GM12878 (cell line): ENCODE measurements around the gene AP1B1. TPM values are rescaled to one million over a fixed set of nuclear protein-coding genes. Genes with fewer than 3 reads are reported as not detected.

ENCODE experiments used
- ATAC-seq: fragments of 200-7000 bp; cut with Tn5 transposase; 3 replicates; pipeline ENCODE4 v1.9.1; 2020; ENCODE audit warnings: mild to moderate bottlenecking, moderate library complexity
- BruUV-seq: library from RNA; stranded (reverse); fragments of 400-500 nt; replicated peaks from 2 replicates; lab custom pipeline; 2021; lab: Mats Ljungman, UMichigan
- CTCF ChIA-PET: fragments of 300-600 bp; sonication (Branson Sonifier 250); formaldehyde crosslinking; extraction: SDS; loops from one replicate; lab custom pipeline; 2021; ENCODE audit warnings: inconsistent platforms; lab: Yijun Ruan, JAX
- POLR2A ChIA-PET: fragments of 350-600 bp; formaldehyde crosslinking; extraction: SDS; loops from one replicate; lab custom pipeline; 2021; ENCODE audit warnings: inconsistent platforms; lab: Charles Lee
- RAD21 ChIA-PET: fragments of 300-600 bp; sonication (Branson Sonifier 250); formaldehyde crosslinking; loops from one replicate; lab custom pipeline; 2023; ENCODE audit warnings: antibody characterized with exemption; ENCODE audit not compliant: unreplicated experiment; lab: Charles Lee
- SMC1A ChIA-PET: fragments of 300-600 bp; sonication (Branson Sonifier 250); formaldehyde crosslinking; loops from one replicate; lab custom pipeline; 2023; ENCODE audit not compliant: unreplicated experiment, uncharacterized antibody; lab: Charles Lee
- DNase-seq: peaks from one replicate; pipeline ENCODE4 v3.0.0-alpha.2; 2011; ENCODE audit warnings: low read depth, low spot score
- FAIRE-seq: peaks from 3 replicates; lab custom pipeline; 2011; peaks lifted over from hg19 to GRCh38; lab: Jason Lieb, UNC
- H2AFZ ChIP-seq: 2 replicates; pipeline ENCODE4 v1.6.0; 2011; ENCODE audit warnings: low read depth, low read length, control low read depth; ENCODE audit not compliant: control insufficient read depth
- H3K27ac ChIP-seq: 2 replicates; pipeline ENCODE4 v1.5.1; 2011; ENCODE audit warnings: control low read depth; ENCODE audit not compliant: control insufficient read depth, insufficient read depth
- H3K27me3 ChIP-seq, 2 experiments: replicated peaks in 1 of 2; 2 replicates each; pipeline versions ENCODE4 v1.6.0 to v1.6.1; 2011; ENCODE audit warnings: low read length in 1 of 2; ENCODE audit not compliant: control insufficient read depth in 2 of 2, insufficient read depth in 2 of 2
- H3K36me3 ChIP-seq, 2 experiments: 2 replicates each; pipeline ENCODE4 v1.5.1; 2011; ENCODE audit warnings: low read length in 1 of 2; ENCODE audit not compliant: control insufficient read depth in 2 of 2, insufficient read depth in 2 of 2
- H3K4me1 ChIP-seq: 2 replicates; pipeline ENCODE4 v1.6.1; 2011; ENCODE audit warnings: mild to moderate bottlenecking, low read length, moderate library complexity, mixed read lengths; ENCODE audit not compliant: control insufficient read depth, insufficient read depth
- H3K4me2 ChIP-seq: 2 replicates; pipeline ENCODE4 v1.6.0; 2011; ENCODE audit warnings: control low read depth; ENCODE audit not compliant: control insufficient read depth, insufficient read depth
- H3K4me3 ChIP-seq: fragments of 200-600 bp; sonication (generic); 2 replicates; pipeline ENCODE4 v1.5.1; 2016
- H3K79me2 ChIP-seq: 2 replicates; pipeline ENCODE4 v1.6.0; 2011; ENCODE audit warnings: low read length; ENCODE audit not compliant: control insufficient read depth, insufficient read depth
- H3K9ac ChIP-seq: 2 replicates; pipeline ENCODE4 v1.8.0; 2011; ENCODE audit warnings: low read length, control low read depth, mixed read lengths; ENCODE audit not compliant: control insufficient read depth, insufficient read depth
- H3K9me3 ChIP-seq: replicated peaks from 3 replicates; pipeline ENCODE4 v1.5.1; 2011; ENCODE audit warnings: mild to moderate bottlenecking, low read length; ENCODE audit not compliant: control insufficient read depth, insufficient read depth
- H4K20me1 ChIP-seq: 2 replicates; pipeline ENCODE4 v1.6.0; 2011; ENCODE audit not compliant: control insufficient read depth, insufficient read depth
- ATF7 ChIP-seq: fragments of 450-650 bp; IDR thresholded peaks from 2 replicates; pipeline ENCODE4 v1.6.1; 2016; ENCODE audit warnings: low read depth, mild to moderate bottlenecking
- CBX3 ChIP-seq: fragments of 200-600 bp; sonication (generic); IDR thresholded peaks from 2 replicates; pipeline ENCODE4 v1.6.1; 2016; ENCODE audit warnings: low read depth, borderline replicate concordance
- CHD2 ChIP-seq: IDR thresholded peaks from 2 replicates; pipeline ENCODE4 v1.6.1; 2011; ENCODE audit warnings: low read depth, low read length, improper control_type of control experiment, borderline replicate concordance
- ETV6 ChIP-seq, 2 experiments: fragments of 450-650 bp in 1 of 2; IDR thresholded peaks in 1 of 2; conservative IDR thresholded peaks in 1 of 2; 2 replicates each; pipeline ENCODE4 v1.6.1; 2014; ENCODE audit warnings: antibody characterized with exemption in 1 of 2, borderline replicate concordance in 1 of 2, low read depth in 1 of 2, mild to moderate bottlenecking in 1 of 2, moderate library complexity in 1 of 2
- GABPA ChIP-seq: IDR thresholded peaks from 2 replicates; pipeline ENCODE4 v1.6.1; 2014; ENCODE audit warnings: antibody characterized with exemption, low read depth, mild to moderate bottlenecking, inconsistent platforms
- NR2C2 ChIP-seq: IDR thresholded peaks from 2 replicates; pipeline ENCODE4 v1.6.1; 2011; ENCODE audit warnings: borderline replicate concordance, low read depth; ENCODE audit not compliant: control insufficient read depth, insufficient read length
- PAX5 ChIP-seq: IDR thresholded peaks from 2 replicates; pipeline ENCODE4 v1.6.1; 2011; ENCODE audit warnings: low read depth, low read length, borderline replicate concordance
- POU2F2 ChIP-seq: IDR thresholded peaks from 3 replicates; pipeline ENCODE4 v1.6.1; 2011; ENCODE audit warnings: low read depth, mild to moderate bottlenecking, low read length, borderline replicate concordance
- RUNX3 ChIP-seq: IDR thresholded peaks from 2 replicates; pipeline ENCODE4 v1.6.1; 2012; ENCODE audit warnings: low read length, inconsistent platforms
- TARDBP ChIP-seq: IDR thresholded peaks from 2 replicates; pipeline ENCODE4 v1.6.1; 2016; ENCODE audit warnings: borderline replicate concordance
- TCF12 ChIP-seq: IDR thresholded peaks from 2 replicates; pipeline ENCODE4 v1.6.1; 2011; ENCODE audit warnings: low read depth, mild to moderate bottlenecking, low read length
- ZNF384 ChIP-seq: IDR thresholded peaks from 2 replicates; pipeline ENCODE4 v1.6.1; 2012; ENCODE audit warnings: low read depth, mild to moderate bottlenecking, low read length, improper control_type of control experiment, borderline replicate concordance
- WGBS: methylation state at CpG from one replicate; pipeline ENCODE4 v1.1.6; 2016; ENCODE audit warnings: low lambda C conversion rate; ENCODE audit not compliant: insufficient replicate concordance, insufficient coverage; ENCODE audit errors: missing lambda C conversion rate; 5-methylcytosine and 5-hydroxymethylcytosine counted together
- in situ Hi-C: fragments of 300-500 bp; cut with MboI; formaldehyde crosslinking; loops from 9 replicates; pipeline ENCODE4 v1.14.3; 2018; ENCODE audit warnings: mixed read lengths
- intact Hi-C: fragments of 100-400 bp; cut with micrococcal nuclease; formaldehyde crosslinking; loops from one replicate; pipeline ENCODE4 v1.14.2; 2022; ENCODE audit not compliant: unreplicated experiment
- polyA plus RNA-seq, 11 experiments: library from polyadenylated mRNA; depleted of rRNA in 4 of 11; unstranded in 6 of 11; stranded (reverse) in 5 of 11; fragments of >200 nt; fragmentation: Nextera tagmentation in 4 of 11; fragmentation: Illumina TruSeq in 1 of 11; extraction: Ambion mirVana in 4 of 11; extraction: Trizol in 1 of 11; gene quantifications; 1 replicate in 1 of 11; 2 replicates in 10 of 11; pipeline versions ENCODE4 v1.2.1 to v1.2.3, GENCODE V29; 2011 to 2016; ENCODE audit warnings: inconsistent platforms in 2 of 11, missing spikeins in 2 of 11, low read depth in 1 of 11
- total RNA-seq, 4 experiments: library from RNA; depleted of rRNA in 3 of 4; stranded (reverse); fragments of >200 nt in 3 of 4; fragmentation: Illumina TruSeq in 1 of 4; extraction: Trizol in 1 of 4; gene quantifications; 2 replicates each; pipeline versions ENCODE4 v1.2.1 to v1.2.3, GENCODE V29; 2013 to 2021
- TF ChIP-seq, protein P1 (sequence below): IDR thresholded peaks from 2 replicates; pipeline ENCODE4 v1.6.1; 2012; ENCODE audit warnings: improper control_type of control experiment, low read depth, low read length; ENCODE audit not compliant: insufficient replicate concordance
- TF ChIP-seq, protein P2 (sequence below): fragments of 150-350 bp; IDR thresholded peaks from 2 replicates; pipeline ENCODE4 v1.6.1; 2016; ENCODE audit warnings: low read depth, low read length

Gene AP1B1
- total and polyA plus RNA-seq, 10 of the 15 experiments (the other 5 are each of a cell fraction or from before 2014, with no cell fraction given) = 2.1 to 98.6 (median 57.8) TPM

DNA sequence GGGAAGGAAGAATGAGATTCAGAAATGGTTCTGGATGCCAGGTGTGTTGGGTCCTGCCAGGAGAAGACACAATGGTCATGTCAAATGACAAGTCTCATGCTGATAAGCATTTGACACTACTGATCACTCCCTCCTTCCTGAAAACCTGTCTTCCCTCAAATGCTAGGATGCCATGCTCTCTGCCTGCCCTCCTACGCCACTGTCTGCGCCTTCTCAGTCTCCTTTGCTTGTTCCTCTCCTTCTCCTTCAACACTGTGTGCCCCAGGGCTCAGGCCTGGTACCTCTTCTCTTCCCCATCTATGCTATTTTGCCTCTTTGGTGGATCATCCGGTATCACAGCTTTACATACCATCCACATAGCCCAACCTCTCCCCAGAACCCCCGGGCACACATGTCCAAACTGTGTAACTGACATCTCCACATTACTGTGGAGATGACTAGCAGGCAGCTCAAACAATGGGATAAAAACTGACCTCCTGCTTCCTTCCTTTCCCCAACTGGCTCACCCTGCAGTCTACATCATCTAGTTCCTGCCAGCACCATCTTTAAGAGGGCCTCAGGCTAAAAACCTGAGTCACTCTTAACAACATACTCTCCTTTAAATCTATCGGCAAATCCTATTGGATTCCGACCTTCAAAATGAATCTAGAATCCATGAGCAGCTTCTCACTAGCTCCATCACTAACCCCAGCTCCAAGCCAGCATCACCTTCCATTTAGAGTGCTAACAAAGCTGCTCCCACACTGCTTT, 8.2 kb downstream of the AP1B1 start (continued):
- TF ChIP-seq, protein P1, sequence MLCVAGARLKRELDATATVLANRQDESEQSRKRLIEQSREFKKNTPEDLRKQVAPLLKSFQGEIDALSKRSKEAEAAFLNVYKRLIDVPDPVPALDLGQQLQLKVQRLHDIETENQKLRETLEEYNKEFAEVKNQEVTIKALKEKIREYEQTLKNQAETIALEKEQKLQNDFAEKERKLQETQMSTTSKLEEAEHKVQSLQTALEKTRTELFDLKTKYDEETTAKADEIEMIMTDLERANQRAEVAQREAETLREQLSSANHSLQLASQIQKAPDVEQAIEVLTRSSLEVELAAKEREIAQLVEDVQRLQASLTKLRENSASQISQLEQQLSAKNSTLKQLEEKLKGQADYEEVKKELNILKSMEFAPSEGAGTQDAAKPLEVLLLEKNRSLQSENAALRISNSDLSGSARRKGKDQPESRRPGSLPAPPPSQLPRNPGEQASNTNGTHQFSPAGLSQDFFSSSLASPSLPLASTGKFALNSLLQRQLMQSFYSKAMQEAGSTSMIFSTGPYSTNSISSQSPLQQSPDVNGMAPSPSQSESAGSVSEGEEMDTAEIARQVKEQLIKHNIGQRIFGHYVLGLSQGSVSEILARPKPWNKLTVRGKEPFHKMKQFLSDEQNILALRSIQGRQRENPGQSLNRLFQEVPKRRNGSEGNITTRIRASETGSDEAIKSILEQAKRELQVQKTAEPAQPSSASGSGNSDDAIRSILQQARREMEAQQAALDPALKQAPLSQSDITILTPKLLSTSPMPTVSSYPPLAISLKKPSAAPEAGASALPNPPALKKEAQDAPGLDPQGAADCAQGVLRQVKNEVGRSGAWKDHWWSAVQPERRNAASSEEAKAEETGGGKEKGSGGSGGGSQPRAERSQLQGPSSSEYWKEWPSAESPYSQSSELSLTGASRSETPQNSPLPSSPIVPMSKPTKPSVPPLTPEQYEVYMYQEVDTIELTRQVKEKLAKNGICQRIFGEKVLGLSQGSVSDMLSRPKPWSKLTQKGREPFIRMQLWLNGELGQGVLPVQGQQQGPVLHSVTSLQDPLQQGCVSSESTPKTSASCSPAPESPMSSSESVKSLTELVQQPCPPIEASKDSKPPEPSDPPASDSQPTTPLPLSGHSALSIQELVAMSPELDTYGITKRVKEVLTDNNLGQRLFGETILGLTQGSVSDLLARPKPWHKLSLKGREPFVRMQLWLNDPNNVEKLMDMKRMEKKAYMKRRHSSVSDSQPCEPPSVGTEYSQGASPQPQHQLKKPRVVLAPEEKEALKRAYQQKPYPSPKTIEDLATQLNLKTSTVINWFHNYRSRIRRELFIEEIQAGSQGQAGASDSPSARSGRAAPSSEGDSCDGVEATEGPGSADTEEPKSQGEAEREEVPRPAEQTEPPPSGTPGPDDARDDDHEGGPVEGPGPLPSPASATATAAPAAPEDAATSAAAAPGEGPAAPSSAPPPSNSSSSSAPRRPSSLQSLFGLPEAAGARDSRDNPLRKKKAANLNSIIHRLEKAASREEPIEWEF = no peak
- TF ChIP-seq ATF7 (no peak), TCF12 (no peak)

DNA sequence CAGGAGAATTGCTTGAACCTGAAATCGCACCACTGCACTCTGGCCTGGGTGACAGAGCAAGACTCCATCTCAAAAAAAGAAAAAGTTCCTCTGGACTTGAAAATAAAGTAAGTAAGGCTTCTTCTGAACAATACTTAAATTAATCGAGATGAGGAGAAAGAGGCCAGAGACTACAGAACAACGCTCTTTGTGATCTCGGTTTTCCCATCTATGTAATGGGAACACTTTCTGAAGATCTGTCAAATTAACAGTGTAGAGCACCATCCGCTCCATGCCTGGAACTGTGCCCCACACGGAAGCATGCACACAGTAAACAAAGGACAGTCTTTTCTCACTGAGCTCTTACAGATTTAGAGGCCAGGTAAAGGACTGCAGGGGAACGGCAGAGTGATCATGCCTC, 9.1 kb downstream of the AP1B1 start:
- ATAC-seq = no peak
- peaks cover 58% of the 10 kb centered on the region for H3K79me2 ChIP-seq
- H3K4me3 ChIP-seq = no peak overlapping the region
- CTCF ChIA-PET = interaction anchor here (0.6 kb wide), 1 partner anchor 152 kb away, joined by 3 read pairs; no protein-coding TSS in a partner anchor
- RAD21 ChIA-PET = no interaction called here
- H2AFZ ChIP-seq = no peak overlapping the region
- H3K9me3 ChIP-seq = no peaks in the 10 kb centered on the region
- 87% methylated on average over 7 of the region's 7 CpGs for WGBS
- peaks cover 13 to 15% of the 10 kb centered on the region in 2 experiments; a peak in 3 of 4 replicates for H3K36me3 ChIP-seq
- SMC1A ChIA-PET = no interaction called here
- intact Hi-C loops (no loop called here), in situ Hi-C loops (no loop called here)
- BruUV-seq = no TSS peak
- H3K9ac ChIP-seq = no peak overlapping the region
- DNase-seq = no peak
- no peaks in the 10 kb centered on the region; the same call in none of the 2 replicates for H4K20me1 ChIP-seq
- H3K27ac ChIP-seq = no peak overlapping the region
- H3K4me2 ChIP-seq = no peak overlapping the region
- POLR2A ChIA-PET = no interaction called here
- H3K27me3 ChIP-seq = no peaks in the 10 kb centered on the region
- peaks cover 2% of the 10 kb centered on the region for H3K4me1 ChIP-seq
- no peak for FAIRE-seq
- no peak for TF ChIP-seq TARDBP
- TF ChIP-seq, protein P2, sequence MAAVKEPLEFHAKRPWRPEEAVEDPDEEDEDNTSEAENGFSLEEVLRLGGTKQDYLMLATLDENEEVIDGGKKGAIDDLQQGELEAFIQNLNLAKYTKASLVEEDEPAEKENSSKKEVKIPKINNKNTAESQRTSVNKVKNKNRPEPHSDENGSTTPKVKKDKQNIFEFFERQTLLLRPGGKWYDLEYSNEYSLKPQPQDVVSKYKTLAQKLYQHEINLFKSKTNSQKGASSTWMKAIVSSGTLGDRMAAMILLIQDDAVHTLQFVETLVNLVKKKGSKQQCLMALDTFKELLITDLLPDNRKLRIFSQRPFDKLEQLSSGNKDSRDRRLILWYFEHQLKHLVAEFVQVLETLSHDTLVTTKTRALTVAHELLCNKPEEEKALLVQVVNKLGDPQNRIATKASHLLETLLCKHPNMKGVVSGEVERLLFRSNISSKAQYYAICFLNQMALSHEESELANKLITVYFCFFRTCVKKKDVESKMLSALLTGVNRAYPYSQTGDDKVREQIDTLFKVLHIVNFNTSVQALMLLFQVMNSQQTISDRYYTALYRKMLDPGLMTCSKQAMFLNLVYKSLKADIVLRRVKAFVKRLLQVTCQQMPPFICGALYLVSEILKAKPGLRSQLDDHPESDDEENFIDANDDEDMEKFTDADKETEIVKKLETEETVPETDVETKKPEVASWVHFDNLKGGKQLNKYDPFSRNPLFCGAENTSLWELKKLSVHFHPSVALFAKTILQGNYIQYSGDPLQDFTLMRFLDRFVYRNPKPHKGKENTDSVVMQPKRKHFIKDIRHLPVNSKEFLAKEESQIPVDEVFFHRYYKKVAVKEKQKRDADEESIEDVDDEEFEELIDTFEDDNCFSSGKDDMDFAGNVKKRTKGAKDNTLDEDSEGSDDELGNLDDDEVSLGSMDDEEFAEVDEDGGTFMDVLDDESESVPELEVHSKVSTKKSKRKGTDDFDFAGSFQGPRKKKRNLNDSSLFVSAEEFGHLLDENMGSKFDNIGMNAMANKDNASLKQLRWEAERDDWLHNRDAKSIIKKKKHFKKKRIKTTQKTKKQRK = no peak
- TF ChIP-seq POU2F2 = no peak
- no peak for TF ChIP-seq ZNF384
- no peak for TF ChIP-seq CBX3
- TF ChIP-seq PAX5 = no peak
- no peak for TF ChIP-seq TCF12
- TF ChIP-seq GABPA = no peak
- no peak for TF ChIP-seq CHD2
- TF ChIP-seq RUNX3 = no peak
- no peak for TF ChIP-seq ETV6 (conservative IDR thresholded peaks at IDR 0.05 in 1 of 2, IDR thresholded peaks at IDR 0.05 in 1 of 2; ENCODE audit: borderline replicate concordance in 1 of 2, low read depth in 1 of 2)
- no peak for TF ChIP-seq NR2C2
